Measurements from ENCODE around the gene ABLIM3. TPM values are rescaled to one million over a fixed set of nuclear protein-coding genes. Genes with fewer than 3 reads are reported as not detected.

The ABLIM3 gene
- total RNA-seq, 3 donors from 2014 or later (not counting 1 experiment from before 2014, with no cell fraction given), result 0.41 to 2.4 (median 1.2) TPM

DNA sequence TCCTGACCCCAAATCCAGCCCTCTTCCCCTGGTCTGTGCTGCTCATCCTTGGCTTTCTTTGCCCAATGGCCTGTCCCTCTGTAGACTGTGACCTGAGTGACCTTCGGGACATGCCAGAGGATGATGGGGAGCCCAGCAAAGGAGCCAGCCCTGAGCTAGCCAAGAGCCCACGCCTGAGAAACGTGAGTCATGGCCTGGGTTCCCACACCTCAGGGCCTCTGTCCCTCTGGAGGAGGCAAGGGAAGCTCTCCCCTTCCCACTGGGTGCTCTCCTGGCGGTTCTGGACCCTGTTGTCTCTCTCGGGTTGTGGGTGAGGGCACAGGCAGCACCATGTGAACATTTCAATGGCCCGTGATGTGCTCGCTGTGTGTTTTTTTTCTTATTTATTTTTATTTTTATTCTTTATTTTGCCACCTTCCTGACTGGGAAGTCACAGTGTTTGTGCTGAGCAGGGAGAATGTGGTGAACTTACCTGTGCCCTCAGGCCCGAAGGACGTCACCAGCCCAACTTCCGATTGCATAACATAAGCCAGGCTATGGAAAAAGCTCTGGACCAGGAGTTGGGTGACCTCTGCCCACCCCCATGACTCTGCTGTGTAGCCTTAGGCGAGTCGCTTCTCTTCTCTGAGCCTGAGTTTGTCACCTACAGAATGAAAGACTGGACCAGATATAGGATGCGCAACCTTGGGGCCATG lies 159.9 kb downstream of the ABLIM3 start:
- H3K27me3 Mint-ChIP-seq (ENCODE audit: low read depth in 2 of 2), result peaks cover 5 to 8% of the 10 kb centered on the region in 2 donors
- Histone ChIP-seq H3K27me3 (ENCODE audit: control insufficient read depth, insufficient read depth, low read length) (no peaks in the 10 kb centered on the region), H3K27ac (ENCODE audit: low read length) (no peak overlapping the region), H3K4me3 (ENCODE audit: low read length) (no peak overlapping the region), H3K4me1 (ENCODE audit: control insufficient read depth, insufficient read depth, low read length) (no peaks in the 10 kb centered on the region), H3K9me3 (ENCODE audit: control insufficient read depth, insufficient read depth, low read length) (no peaks in the 10 kb centered on the region), H3K36me3 (ENCODE audit: control insufficient read depth, insufficient read depth, low read length) (no peaks in the 10 kb centered on the region)
- no peaks in the 10 kb centered on the region for H3K4me1 Mint-ChIP-seq
- TF ChIP-seq CTCF (IDR thresholded peaks at IDR 0.05), result no peak
- DNase-seq (no peak), ATAC-seq (no peak)
- no peaks in the 10 kb centered on the region for H3K36me3 Mint-ChIP-seq
- H3K9me3 Mint-ChIP-seq, result no peaks in the 10 kb centered on the region
- 89% methylated on average over 12 of the region's 13 CpGs for WGBS (ENCODE audit: insufficient coverage)
- no peak overlapping the region for H3K27ac Mint-ChIP-seq
- no peak overlapping the region for H3K4me3 Mint-ChIP-seq
- intact Hi-C loops (cut with micrococcal nuclease), result no loop called here

DNA sequence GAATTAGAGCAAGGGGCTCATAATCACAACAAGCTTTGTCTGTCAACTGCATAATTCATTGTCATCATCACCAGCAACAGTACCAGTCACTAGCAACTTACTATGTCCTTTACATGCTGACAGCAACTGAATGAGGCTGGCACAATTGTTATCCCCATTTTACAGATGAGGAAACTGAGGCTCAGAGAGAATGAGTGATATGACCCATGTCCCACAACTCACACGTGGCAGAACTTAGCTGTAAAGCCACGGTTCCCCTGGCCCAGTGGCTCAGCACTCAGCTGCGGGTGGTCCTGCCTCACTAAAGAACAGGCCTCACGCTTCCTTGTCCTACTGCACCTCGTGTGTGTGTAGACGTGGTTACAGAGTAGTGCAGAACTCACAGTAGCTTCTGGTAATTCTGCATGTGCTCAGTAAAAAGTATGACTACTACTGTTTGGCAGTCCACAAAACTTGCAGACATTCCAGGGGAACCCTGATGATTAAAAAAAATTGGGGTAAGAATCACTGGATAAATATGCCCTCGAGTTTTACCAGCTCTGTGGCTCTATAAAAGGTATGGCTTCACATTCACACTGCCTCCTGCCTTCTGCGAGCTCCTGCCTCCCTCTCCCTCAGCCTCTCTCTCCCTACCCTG lies 160.6 kb downstream of the ABLIM3 start:
- ATAC-seq (no peak), DNase-seq (no peak)
- Histone ChIP-seq H3K27me3 (ENCODE audit: control insufficient read depth, insufficient read depth, low read length) (no peaks in the 10 kb centered on the region), H3K9me3 (ENCODE audit: control insufficient read depth, insufficient read depth, low read length) (no peaks in the 10 kb centered on the region), H3K27ac (ENCODE audit: low read length) (no peak overlapping the region), H3K4me3 (ENCODE audit: low read length) (no peak overlapping the region), H3K36me3 (ENCODE audit: control insufficient read depth, insufficient read depth, low read length) (no peaks in the 10 kb centered on the region), H3K4me1 (ENCODE audit: control insufficient read depth, insufficient read depth, low read length) (no peaks in the 10 kb centered on the region)
- H3K4me3 Mint-ChIP-seq, result no peak overlapping the region
- peaks cover 5 to 8% of the 10 kb centered on the region in 2 donors for H3K27me3 Mint-ChIP-seq (ENCODE audit: low read depth in 2 of 2)
- intact Hi-C loops (cut with micrococcal nuclease), result no loop called here
- no peaks in the 10 kb centered on the region for H3K4me1 Mint-ChIP-seq
- no peaks in the 10 kb centered on the region for H3K9me3 Mint-ChIP-seq
- WGBS (ENCODE audit: insufficient coverage), result 80% methylated on average over 8 of the region's 8 CpGs
- no peak overlapping the region for H3K27ac Mint-ChIP-seq
- no peak for TF ChIP-seq CTCF (IDR thresholded peaks at IDR 0.05)
- H3K36me3 Mint-ChIP-seq, result no peaks in the 10 kb centered on the region

GRCh38 chr5:149302641-149303040 lies 161.3 kb downstream of the ABLIM3 start:
- Mint-ChIP-seq H3K36me3 (no peaks in the 10 kb centered on the region), H3K27ac (no peak overlapping the region), H3K27me3 (ENCODE audit: low read depth in 2 of 2) (peaks cover 5 to 8% of the 10 kb centered on the region in 2 donors), H3K9me3 (no peaks in the 10 kb centered on the region), H3K4me1 (no peaks in the 10 kb centered on the region), H3K4me3 (no peak overlapping the region)
- intact Hi-C loops (cut with micrococcal nuclease), result no loop called here
- DNase-seq (no peak), ATAC-seq (no peak)
- Histone ChIP-seq H3K27me3 (ENCODE audit: control insufficient read depth, insufficient read depth, low read length) (no peaks in the 10 kb centered on the region), H3K9me3 (ENCODE audit: control insufficient read depth, insufficient read depth, low read length) (no peaks in the 10 kb centered on the region), H3K27ac (ENCODE audit: low read length) (no peak overlapping the region), H3K4me1 (ENCODE audit: control insufficient read depth, insufficient read depth, low read length) (no peaks in the 10 kb centered on the region), H3K4me3 (ENCODE audit: low read length) (no peak overlapping the region), H3K36me3 (ENCODE audit: control insufficient read depth, insufficient read depth, low read length) (no peaks in the 10 kb centered on the region)
- no peak for TF ChIP-seq CTCF (IDR thresholded peaks at IDR 0.05)
- 66% methylated on average over 2 of the region's 5 CpGs for WGBS (ENCODE audit: insufficient coverage)

Measured in natural killer cell (primary cell).